Right lobe of liver (tissue), 6 donors: ENCODE results near the gene PRKCG. TPM values are rescaled to one million over a fixed set of nuclear protein-coding genes. Genes with fewer than 3 reads are reported as not detected.

Source experiments
- ATAC-seq, 4 donors: fragments of 200-7000 bp; cut with Tn5 transposase; one replicate each; pipeline ENCODE4 v1.9.1; 2020; ENCODE audit warnings: mild to moderate bottlenecking in 4 of 4, moderate library complexity in 4 of 4
- DNase-seq, 3 donors: peaks; one replicate each; pipeline ENCODE4 v3.0.0-alpha.2; 2020
- H3K27ac ChIP-seq, 3 donors: fragments of 200-600 bp; one replicate each; pipeline ENCODE4 v1.8.0; 2022
- H3K27me3 ChIP-seq, 2 donors: fragments of 200-600 bp; one replicate each; pipeline ENCODE4 v1.8.0; 2022
- H3K36me3 ChIP-seq, 4 donors: fragments of 200-600 bp; sonication (generic) in 1 of 4; one replicate each; pipeline versions ENCODE4 v1.5.1 to v1.8.0; 2017 to 2022; ENCODE audit warnings: control low read depth in 1 of 4
- H3K4me1 ChIP-seq, 4 donors: fragments of 200-600 bp; sonication (generic) in 1 of 4; one replicate each; pipeline versions ENCODE4 v1.5.1 to v1.8.0; 2017 to 2022; ENCODE audit warnings: control low read depth in 1 of 4
- H3K4me3 ChIP-seq, 3 donors: fragments of 200-600 bp; one replicate each; pipeline ENCODE4 v1.8.0; 2022
- H3K9me3 ChIP-seq, 4 donors: fragments of 200-600 bp; sonication (generic) in 1 of 4; one replicate each; pipeline versions ENCODE4 v1.5.1 to v1.8.0; 2017 to 2022; ENCODE audit warnings: control low read depth in 1 of 4
- POLR2A ChIP-seq: fragments of 450-650 bp; IDR thresholded peaks from one replicate; pipeline ENCODE4 v1.6.1; 2017; ENCODE audit warnings: antibody characterized with exemption, mild to moderate bottlenecking
- WGBS: methylation state at CpG from one replicate; pipeline ENCODE4 v1.1.6; 2018; ENCODE audit warnings: low coverage, low lambda C conversion rate; ENCODE audit not compliant: insufficient coverage; ENCODE audit errors: missing lambda C conversion rate; 5-methylcytosine and 5-hydroxymethylcytosine counted together
- intact Hi-C, 2 donors: fragments of 100-400 bp; cut with DNase I; formaldehyde crosslinking; loops; one replicate each; pipeline versions ENCODE4 v1.11.2 to v1.14.1; 2022
- total RNA-seq, 6 experiments: library from RNA; depleted of rRNA in 2 of 6; stranded (reverse); fragments of >200 nt in 2 of 6; fragmentation: NEBNext Ultra II Directional in 3 of 6; extraction: Animal tissue kit (Norgen Biotek cat#: 25700) in 3 of 6; gene quantifications; one replicate each; pipeline versions ENCODE4 v1.1.0 to v1.2.4, GENCODE V29; 2016 to 2023
- TF ChIP-seq, protein P1 (sequence below), 4 donors: fragments of 200-600 bp in 3 of 4; fragments of 450-650 bp in 1 of 4; IDR thresholded peaks; one replicate each; pipeline versions ENCODE4 v1.5.1 to v1.8.0; 2016 to 2022; ENCODE audit warnings: antibody characterized with exemption in 4 of 4, mild to moderate bottlenecking in 2 of 4
- donor health status: DM: no; HTN: yes; CAD: no.
- donor health status: DM: no; HTN: no; CAD: no.
- donor health status: DM: no; HTN: no; CAD: no.
- donor health status: DM: no; HTN: yes; CAD: no.
- donor health status: DM: no; HTN: yes; CAD: no.

Gene PRKCG
- total RNA-seq, 6 experiments from 2014 or later = not detected

DNA sequence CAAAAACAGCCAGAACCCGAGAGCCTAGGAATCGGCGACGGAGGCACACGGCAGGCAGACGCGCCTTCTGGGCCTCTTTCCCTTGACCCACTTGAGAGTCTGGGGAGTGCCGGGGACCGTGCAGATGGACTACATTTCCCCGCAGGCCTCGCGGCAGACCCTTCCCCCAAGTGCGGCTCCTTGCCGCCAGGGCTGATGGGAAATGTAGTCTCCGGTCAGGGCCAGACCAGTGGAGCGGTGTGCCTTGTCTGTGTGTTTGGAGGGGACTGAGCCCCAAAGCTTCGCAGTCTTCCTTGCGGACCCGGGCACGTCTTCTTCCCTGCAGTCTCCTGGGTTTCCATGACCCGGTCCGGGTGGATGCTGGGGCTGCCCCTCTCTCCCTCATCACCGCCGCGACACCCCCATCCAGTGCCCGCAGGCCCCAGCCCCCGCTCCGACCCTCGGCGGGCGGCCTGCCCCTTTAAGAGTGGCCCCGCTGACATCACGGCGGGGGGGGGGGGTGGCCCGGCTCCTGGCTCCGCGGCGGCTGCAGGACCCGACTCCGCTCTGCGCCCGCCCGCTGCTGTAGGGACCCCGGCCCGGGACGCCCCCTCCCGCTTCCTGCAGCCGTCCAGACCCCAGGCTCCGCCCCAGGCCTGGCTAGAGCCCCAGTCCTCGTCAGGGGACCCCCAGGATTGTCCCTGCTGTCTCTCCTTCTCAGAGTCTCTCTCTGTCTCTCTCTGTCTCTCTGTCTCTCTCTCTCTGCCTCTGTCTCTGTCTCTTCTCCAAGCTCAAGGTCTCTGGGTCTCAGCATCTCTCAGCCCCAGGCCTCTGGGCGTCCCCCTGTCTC, 26.3 kb downstream of the PRKCG start:
- 0% methylated on average over 12 of the region's 51 CpGs for WGBS
- Histone ChIP-seq H3K4me1 (no peaks in the 10 kb centered on the region), H3K27me3 (peaks cover 0 to 27% of the 10 kb centered on the region in 2 donors), H3K4me3 (no peak overlapping the region), H3K27ac (no peak overlapping the region), H3K36me3 (no peaks in the 10 kb centered on the region), H3K9me3 (no peaks in the 10 kb centered on the region)
- no peak for DNase-seq
- intact Hi-C loops = no loop called here
- peak; percentile 58 to 68 (median 60) for ATAC-seq
- TF ChIP-seq POLR2A = no peak
- TF ChIP-seq, protein P1, sequence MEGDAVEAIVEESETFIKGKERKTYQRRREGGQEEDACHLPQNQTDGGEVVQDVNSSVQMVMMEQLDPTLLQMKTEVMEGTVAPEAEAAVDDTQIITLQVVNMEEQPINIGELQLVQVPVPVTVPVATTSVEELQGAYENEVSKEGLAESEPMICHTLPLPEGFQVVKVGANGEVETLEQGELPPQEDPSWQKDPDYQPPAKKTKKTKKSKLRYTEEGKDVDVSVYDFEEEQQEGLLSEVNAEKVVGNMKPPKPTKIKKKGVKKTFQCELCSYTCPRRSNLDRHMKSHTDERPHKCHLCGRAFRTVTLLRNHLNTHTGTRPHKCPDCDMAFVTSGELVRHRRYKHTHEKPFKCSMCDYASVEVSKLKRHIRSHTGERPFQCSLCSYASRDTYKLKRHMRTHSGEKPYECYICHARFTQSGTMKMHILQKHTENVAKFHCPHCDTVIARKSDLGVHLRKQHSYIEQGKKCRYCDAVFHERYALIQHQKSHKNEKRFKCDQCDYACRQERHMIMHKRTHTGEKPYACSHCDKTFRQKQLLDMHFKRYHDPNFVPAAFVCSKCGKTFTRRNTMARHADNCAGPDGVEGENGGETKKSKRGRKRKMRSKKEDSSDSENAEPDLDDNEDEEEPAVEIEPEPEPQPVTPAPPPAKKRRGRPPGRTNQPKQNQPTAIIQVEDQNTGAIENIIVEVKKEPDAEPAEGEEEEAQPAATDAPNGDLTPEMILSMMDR (IDR thresholded peaks at IDR 0.05) = no peak

DNA sequence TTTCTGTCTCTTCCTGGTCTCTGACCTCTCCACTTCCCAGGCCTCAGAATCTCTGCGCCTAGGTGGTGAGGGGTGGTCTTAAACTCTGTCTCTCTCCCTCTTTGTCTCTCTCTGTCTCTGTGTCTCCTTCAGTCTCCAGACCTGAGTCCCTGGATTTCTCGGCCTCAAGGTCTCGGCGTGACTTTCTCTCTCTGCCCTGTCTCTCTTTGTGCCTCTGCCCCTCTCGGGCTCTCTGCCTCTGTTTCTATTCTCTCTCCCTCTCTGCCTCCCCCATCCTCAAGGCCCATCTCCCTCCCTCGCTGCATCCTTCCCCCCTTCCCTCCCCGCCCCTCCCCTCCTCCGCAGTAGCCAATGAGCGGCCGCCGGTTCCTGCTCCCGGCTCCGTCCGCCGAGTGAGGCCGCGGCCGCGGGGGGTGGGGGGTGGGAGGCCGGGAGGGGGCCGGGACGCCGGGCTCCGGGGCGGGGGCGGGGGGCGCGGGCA, 27.0 kb downstream of the PRKCG start, which contains the start of gene CACNG7:
TSS of gene CACNG7 (plus strand) at position 344 of the 481 bp plus-strand sequence. CDS start 3,554 bp downstream, outside the sequence.
- H3K4me1 ChIP-seq = no peaks in the 10 kb centered on the region
- peaks cover 0 to 27% of the 10 kb centered on the region in 2 donors for H3K27me3 ChIP-seq
- H3K9me3 ChIP-seq = no peaks in the 10 kb centered on the region
- intact Hi-C loops = no loop called here
- H3K36me3 ChIP-seq = no peaks in the 10 kb centered on the region
- H3K27ac ChIP-seq = no peak within 1 kb of the TSS
- TF ChIP-seq, protein P1 (IDR thresholded peaks at IDR 0.05) = no peak
- H3K4me3 ChIP-seq = no peak within 1 kb of the TSS
- 2% methylated on average over 11 of the region's 28 CpGs for whole genome bisulfite sequencing
- DNase-seq (no peak), ATAC-seq (no peak)

- intact Hi-C loops = loop anchor here in 1 of 2 donors (10.0 kb wide), 1 partner anchor 105 kb away; no protein-coding TSS in a partner anchor
- DNase-seq (no peak), ATAC-seq (no peak)
- Histone ChIP-seq H3K9me3 (no peaks in the 10 kb centered on the region), H3K27ac (no peak overlapping the region), H3K36me3 (no peaks in the 10 kb centered on the region), H3K4me3 (no peak overlapping the region), H3K27me3 (peaks cover 0 to 27% of the 10 kb centered on the region in 2 donors), H3K4me1 (no peaks in the 10 kb centered on the region)
- TF ChIP-seq, protein P1 (IDR thresholded peaks at IDR 0.05) = no peak
- TF ChIP-seq POLR2A = no peak
- 2% methylated on average over 19 of the region's 47 CpGs for WGBS
Observed at GRCh38 chr19:53909471-53910169, 27.6 kb downstream of the PRKCG start.

- no peak for TF ChIP-seq POLR2A
- TF ChIP-seq, protein P1 (IDR thresholded peaks at IDR 0.05) = no peak
Observed at GRCh38 chr19:53910170-53910518, 28.1 kb downstream of the PRKCG start.

More at GRCh38 chr19:53910170-53910518, 28.1 kb downstream of the PRKCG start:
- Histone ChIP-seq H3K36me3 (no peaks in the 10 kb centered on the region), H3K9me3 (no peaks in the 10 kb centered on the region), H3K27me3 (peaks cover 0 to 27% of the 10 kb centered on the region in 2 donors), H3K4me1 (no peaks in the 10 kb centered on the region), H3K4me3 (no peak overlapping the region), H3K27ac (no peak overlapping the region)
- intact Hi-C loops = loop anchor here in 1 of 2 donors (10.0 kb wide), 1 partner anchor 105 kb away; no protein-coding TSS in a partner anchor
- no peak for ATAC-seq
- 1% methylated on average over 13 of the region's 13 CpGs for WGBS
- DNase-seq = no peak
